Measurements from ENCODE around the gene CEP131. TPM values are rescaled to one million over a fixed set of nuclear protein-coding genes. Genes with fewer than 3 reads are reported as not detected.

CEP131 gene
- total RNA-seq, 4 donors from 2014 or later: 6.0 to 8.8 (median 7.5) TPM

DNA sequence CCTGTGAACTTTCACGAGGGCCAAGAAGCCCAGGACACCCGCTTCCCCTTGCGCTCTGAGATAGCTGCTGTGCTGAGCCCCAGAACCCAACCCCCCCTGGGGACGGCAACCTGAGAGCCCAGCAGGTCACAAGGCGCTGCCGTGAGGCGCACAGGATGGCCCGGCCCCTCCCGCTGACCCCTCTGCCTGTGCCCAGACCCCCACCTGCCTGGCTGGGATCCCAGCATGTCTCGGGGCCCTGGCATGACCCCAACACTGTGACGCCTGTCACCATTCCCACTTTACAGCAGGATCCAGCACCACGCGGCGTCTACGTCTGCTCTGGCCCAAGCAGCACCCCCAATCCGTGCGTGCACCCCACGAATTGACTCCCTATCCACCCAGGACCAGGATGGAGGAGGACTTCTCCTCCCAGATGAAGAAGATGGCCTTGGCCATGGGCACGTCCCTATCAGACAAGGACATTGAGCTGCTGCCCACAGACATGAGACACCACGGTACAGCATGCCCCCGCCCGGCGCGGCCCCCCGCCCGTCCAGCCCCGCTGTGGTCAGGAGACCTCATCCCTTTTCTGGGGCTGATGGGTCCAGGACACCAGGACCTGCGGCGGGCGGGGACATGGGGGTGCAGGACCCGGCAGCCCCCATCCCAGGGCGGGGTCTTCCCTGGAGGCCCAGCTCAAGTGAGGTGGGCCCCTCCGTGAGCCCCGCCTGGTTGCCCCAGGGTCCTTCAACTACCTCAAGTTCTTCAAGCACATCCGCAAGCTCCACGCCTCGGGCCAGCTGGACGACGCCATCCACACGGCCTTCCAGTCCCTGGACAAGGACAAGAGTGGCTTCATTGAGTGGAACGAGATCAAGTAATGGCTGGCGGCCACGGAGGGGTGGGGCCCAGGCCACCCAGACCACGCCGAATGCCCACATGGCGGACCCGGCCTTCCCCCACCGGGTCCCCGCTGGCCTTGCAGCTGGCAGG lies 41.6 kb downstream of the CEP131 start:
- in situ Hi-C loops (cut with MboI; ENCODE audit: low sequenced_read_pairs in 4 of 4): no loop called here
- peaks cover 0 to 3% (median 0%) of the 10 kb centered on the region in 3 donors for H3K27me3 ChIP-seq
- intact Hi-C loops (cut with DNase I; ENCODE audit: low total_unique reads): no loop called here
- DNase-seq: no peak
- H3K27ac ChIP-seq: no peak overlapping the region
- no peaks in the 10 kb centered on the region for H3K36me3 ChIP-seq
- no peaks in the 10 kb centered on the region for H3K9me3 ChIP-seq
- TF ChIP-seq POLR2A (IDR thresholded peaks at IDR 0.05): no peak
- TF ChIP-seq, protein P1, sequence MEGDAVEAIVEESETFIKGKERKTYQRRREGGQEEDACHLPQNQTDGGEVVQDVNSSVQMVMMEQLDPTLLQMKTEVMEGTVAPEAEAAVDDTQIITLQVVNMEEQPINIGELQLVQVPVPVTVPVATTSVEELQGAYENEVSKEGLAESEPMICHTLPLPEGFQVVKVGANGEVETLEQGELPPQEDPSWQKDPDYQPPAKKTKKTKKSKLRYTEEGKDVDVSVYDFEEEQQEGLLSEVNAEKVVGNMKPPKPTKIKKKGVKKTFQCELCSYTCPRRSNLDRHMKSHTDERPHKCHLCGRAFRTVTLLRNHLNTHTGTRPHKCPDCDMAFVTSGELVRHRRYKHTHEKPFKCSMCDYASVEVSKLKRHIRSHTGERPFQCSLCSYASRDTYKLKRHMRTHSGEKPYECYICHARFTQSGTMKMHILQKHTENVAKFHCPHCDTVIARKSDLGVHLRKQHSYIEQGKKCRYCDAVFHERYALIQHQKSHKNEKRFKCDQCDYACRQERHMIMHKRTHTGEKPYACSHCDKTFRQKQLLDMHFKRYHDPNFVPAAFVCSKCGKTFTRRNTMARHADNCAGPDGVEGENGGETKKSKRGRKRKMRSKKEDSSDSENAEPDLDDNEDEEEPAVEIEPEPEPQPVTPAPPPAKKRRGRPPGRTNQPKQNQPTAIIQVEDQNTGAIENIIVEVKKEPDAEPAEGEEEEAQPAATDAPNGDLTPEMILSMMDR (IDR thresholded peaks at IDR 0.05 in 4 of 5, conservative IDR thresholded peaks at IDR 0.05 in 1 of 5): no peak
- no peak for ATAC-seq
- no peak overlapping the region for H3K4me3 ChIP-seq
- H3K4me1 ChIP-seq: no peaks in the 10 kb centered on the region

DNA sequence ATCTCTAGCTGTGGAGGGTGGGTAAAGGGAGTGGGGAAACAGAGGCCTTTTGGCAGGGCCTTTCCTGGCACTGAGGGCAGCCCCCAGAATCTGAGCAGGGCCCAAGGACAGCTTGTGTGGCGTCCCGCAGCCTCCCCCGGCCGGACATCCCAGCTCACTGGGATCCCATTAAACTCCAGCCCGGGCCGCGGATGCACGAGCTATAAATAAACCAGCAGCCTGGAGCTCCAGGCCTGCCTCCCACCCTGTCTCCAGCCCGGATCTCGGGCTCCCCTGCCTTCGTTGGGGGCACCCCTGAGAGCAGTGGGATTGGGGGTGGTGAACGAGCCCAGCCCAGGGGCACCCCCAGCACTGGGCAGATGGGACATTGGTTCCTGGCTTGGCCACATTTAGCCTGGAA lies 42.9 kb downstream of the CEP131 start:
- H3K36me3 ChIP-seq: no peaks in the 10 kb centered on the region
- ATAC-seq (no peak), DNase-seq (no peak)
- no peak overlapping the region for H3K4me3 ChIP-seq
- peaks cover 0 to 3% (median 0%) of the 10 kb centered on the region in 3 donors for H3K27me3 ChIP-seq
- in situ Hi-C loops (cut with MboI; ENCODE audit: low sequenced_read_pairs in 4 of 4): no loop called here
- intact Hi-C loops (cut with DNase I; ENCODE audit: low total_unique reads): no loop called here
- no peaks in the 10 kb centered on the region for H3K4me1 ChIP-seq
- peaks cover 0 to 3% (median 0%) of the 10 kb centered on the region in 3 donors for H3K9me3 ChIP-seq
- no peak overlapping the region for H3K27ac ChIP-seq
- TF ChIP-seq, protein P1 (IDR thresholded peaks at IDR 0.05 in 4 of 5, conservative IDR thresholded peaks at IDR 0.05 in 1 of 5): no peak
- no peak for TF ChIP-seq POLR2A (IDR thresholded peaks at IDR 0.05)

DNA sequence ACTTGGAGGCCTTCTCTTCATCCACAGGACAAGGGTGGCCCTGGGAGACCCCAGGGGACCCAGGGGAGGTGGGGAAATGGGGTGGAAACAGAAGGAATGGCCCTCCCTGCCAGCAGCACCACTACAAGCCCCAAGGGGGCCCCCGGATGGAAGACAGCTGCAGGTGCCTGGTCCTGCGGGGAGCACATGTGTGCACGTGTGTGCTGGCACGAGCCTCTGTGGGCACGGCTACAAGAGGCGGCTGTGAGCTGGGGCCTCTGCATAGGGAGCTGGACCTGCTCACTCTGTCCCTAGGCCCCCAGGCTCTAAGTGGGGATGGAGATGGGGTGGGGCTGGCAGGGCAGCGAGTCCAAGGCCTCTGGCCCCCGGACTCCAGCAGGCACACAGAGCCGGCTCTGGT lies 43.5 kb downstream of the CEP131 start:
- in situ Hi-C loops (cut with MboI; ENCODE audit: low sequenced_read_pairs in 4 of 4): no loop called here
- ATAC-seq: no peak
- intact Hi-C loops (cut with DNase I; ENCODE audit: low total_unique reads): no loop called here
- Histone ChIP-seq H3K4me1 (no peaks in the 10 kb centered on the region), H3K4me3 (no peak overlapping the region), H3K9me3 (peaks cover 0 to 3% (median 0%) of the 10 kb centered on the region in 3 donors), H3K27ac (no peak overlapping the region), H3K36me3 (no peaks in the 10 kb centered on the region), H3K27me3 (no peaks in the 10 kb centered on the region)
- no peak for DNase-seq
- TF ChIP-seq, protein P1 (IDR thresholded peaks at IDR 0.05 in 4 of 5, conservative IDR thresholded peaks at IDR 0.05 in 1 of 5): no peak
- TF ChIP-seq POLR2A (IDR thresholded peaks at IDR 0.05): no peak

DNA sequence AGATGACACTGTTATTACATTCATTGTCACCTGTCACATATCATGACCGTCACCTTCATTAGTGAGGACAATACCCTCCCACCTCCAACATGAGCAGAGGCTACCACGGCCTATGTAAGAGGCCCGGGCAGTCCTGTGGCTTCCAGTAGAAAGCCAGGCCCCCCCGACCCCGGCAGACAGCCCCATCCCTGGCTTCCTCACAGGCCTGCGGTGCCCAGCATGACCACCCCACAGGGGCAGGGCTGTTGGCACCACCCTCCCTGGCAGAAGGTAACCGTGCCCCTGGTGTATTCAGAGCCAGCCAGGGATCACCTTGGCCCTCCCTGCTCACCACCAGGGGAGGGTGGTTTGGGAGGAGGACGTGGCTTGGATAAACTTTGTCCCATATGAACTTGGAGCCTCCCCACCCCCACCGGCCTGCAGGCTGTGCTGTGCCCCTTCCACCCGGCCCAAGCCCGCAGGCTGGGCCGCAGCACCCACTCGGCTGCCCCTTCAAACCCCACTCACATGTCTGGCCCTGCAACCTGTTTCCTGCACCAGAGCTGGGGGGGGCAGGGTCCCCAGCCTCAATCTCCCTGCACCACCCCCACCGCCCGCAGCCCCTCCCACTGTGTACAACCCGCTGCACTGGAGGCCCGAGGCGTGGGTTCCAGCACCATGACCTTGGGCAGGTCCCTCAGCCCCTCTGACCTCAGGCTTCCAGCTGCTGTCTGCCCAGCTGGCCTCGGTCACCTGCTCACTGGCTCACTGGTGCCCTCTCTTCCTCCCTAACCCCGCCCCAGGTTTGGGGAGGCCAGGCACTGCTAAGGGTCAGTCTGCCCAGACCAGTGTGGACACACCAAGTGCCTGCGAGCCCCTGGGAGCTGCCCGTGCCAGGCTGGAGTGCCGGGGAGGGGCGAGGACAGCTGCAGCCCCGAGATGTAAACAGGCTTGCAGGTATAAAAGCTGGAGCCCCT lies 44.4 kb downstream of the CEP131 start:
- intact Hi-C loops (cut with DNase I; ENCODE audit: low total_unique reads) (no loop called here), in situ Hi-C loops (cut with MboI; ENCODE audit: low sequenced_read_pairs in 4 of 4) (no loop called here)
- H3K4me3 ChIP-seq: no peak overlapping the region
- H3K4me1 ChIP-seq: no peaks in the 10 kb centered on the region
- ATAC-seq (no peak), DNase-seq (no peak)
- TF ChIP-seq, protein P1 (IDR thresholded peaks at IDR 0.05 in 4 of 5, conservative IDR thresholded peaks at IDR 0.05 in 1 of 5): no peak
- no peak for TF ChIP-seq POLR2A (IDR thresholded peaks at IDR 0.05)
- H3K36me3 ChIP-seq: no peaks in the 10 kb centered on the region
- H3K27me3 ChIP-seq: no peaks in the 10 kb centered on the region
- no peak overlapping the region for H3K27ac ChIP-seq
- peaks cover 0 to 3% (median 0%) of the 10 kb centered on the region in 3 donors for H3K9me3 ChIP-seq
